ENCODE measurements around the gene ATCAY.

Gene ATCAY

GRCh38 chr19:3880471-3881271, at the start of gene ATCAY:
Gene ATCAY (plus strand): TSS chr19:3880685. CDS start chr19:3885768, 5,083 bp downstream.
- DNase-seq, result no peak

- DNase-seq, result no peak
These were observed 48.9 kb upstream of the ATCAY start for GRCh38 chr19:3831601-3832000.

- no peak for DNase-seq
These were observed 48.5 kb upstream of the ATCAY start for GRCh38 chr19:3832001-3832400.

GRCh38 chr19:3833578-3834348, 46.7 kb upstream of the ATCAY start:
- DNase-seq, result no peak

- DNase-seq, result no peak
These were observed 46.0 kb upstream of the ATCAY start for GRCh38 chr19:3834349-3835054.

- no peak for DNase-seq
These were observed 45.4 kb upstream of the ATCAY start for GRCh38 chr19:3835055-3835435.

GRCh38 chr19:3836887-3837286, 43.6 kb upstream of the ATCAY start:
- no peak for DNase-seq

GRCh38 chr19:3837332-3837731, 43.2 kb upstream of the ATCAY start:
- DNase-seq, result no peak

GRCh38 chr19:3837922-3838321, 42.6 kb upstream of the ATCAY start:
- no peak for DNase-seq

GRCh38 chr19:3838661-3839060, 41.8 kb upstream of the ATCAY start:
- no peak for DNase-seq

- no peak for DNase-seq
These were observed 40.5 kb upstream of the ATCAY start for GRCh38 chr19:3839941-3840340.

GRCh38 chr19:3840804-3841203, 39.7 kb upstream of the ATCAY start:
- no peak for DNase-seq

- DNase-seq, result no peak
These were observed 37.5 kb upstream of the ATCAY start for GRCh38 chr19:3842948-3843347.

GRCh38 chr19:3844596-3844995, 35.9 kb upstream of the ATCAY start:
- DNase-seq, result no peak

GRCh38 chr19:3849092-3849491, 31.4 kb upstream of the ATCAY start:
- peak; percentile 26 for DNase-seq

- DNase-seq, result no peak
These were observed 30.7 kb upstream of the ATCAY start for GRCh38 chr19:3849787-3850186.

GRCh38 chr19:3850320-3850972, 30.0 kb upstream of the ATCAY start:
- no peak for DNase-seq

GRCh38 chr19:3851254-3852176, 29.0 kb upstream of the ATCAY start:
- DNase-seq, result no peak

GRCh38 chr19:3852177-3852511, 28.3 kb upstream of the ATCAY start:
- no peak for DNase-seq

- no peak for DNase-seq
These were observed 27.8 kb upstream of the ATCAY start for GRCh38 chr19:3852614-3853254.

GRCh38 chr19:3855320-3855719, 25.2 kb upstream of the ATCAY start:
- no peak for DNase-seq
